ENCODE data around the gene NFKB2. TPM values are rescaled to one million over a fixed set of nuclear protein-coding genes. Genes with fewer than 3 reads are reported as not detected.

Gene NFKB2
- total and polyA plus RNA-seq, 2 donors (not counting 1 experiment from before 2014, with no cell fraction given) = 255 to 398 TPM

- H3K9me3 ChIP-seq (ENCODE audit: control extremely low read depth in 1 of 3, control insufficient read depth in 2 of 3, insufficient read depth in 1 of 3, low read length in 2 of 3) = no peaks in the 10 kb centered on the region
- no peak overlapping the region for H3K4me2 ChIP-seq (replicated peaks; ENCODE audit: low read depth, low read length, poor library complexity, severe bottlenecking)
- intact Hi-C loops (cut with micrococcal nuclease) = no loop called here
- H3K27me3 ChIP-seq (replicated peaks in 1 of 4; ENCODE audit: control extremely low read depth in 1 of 4, control insufficient read depth in 3 of 4, insufficient read depth in 4 of 4, low read length in 3 of 4) = no peaks in the 10 kb centered on the region
- H3K27ac Mint-ChIP-seq = no peak overlapping the region
- no peaks in the 10 kb centered on the region for H3K9me3 Mint-ChIP-seq (ENCODE audit: insufficient read depth)
- no peak for TF ChIP-seq CTCF (IDR thresholded peaks at IDR 0.05)
- TF ChIP-seq EZH2 (IDR thresholded peaks at IDR 0.05; ENCODE audit: borderline replicate concordance, insufficient read depth, low read depth, low read length, poor library complexity, severe bottlenecking) = no peak
- WGBS (ENCODE audit: insufficient coverage) = 96% methylated on average over 5 of the region's 5 CpGs
- peaks cover 30% of the 10 kb centered on the region for H3K79me2 ChIP-seq (ENCODE audit: control insufficient read depth, insufficient read depth, low read length)
- peaks cover 24% of the 10 kb centered on the region for H4K20me1 ChIP-seq (ENCODE audit: control insufficient read depth, insufficient read depth, low read length, poor library complexity, severe bottlenecking)
- H3K9ac ChIP-seq (ENCODE audit: low read length) = no peak overlapping the region
- no peaks in the 10 kb centered on the region for H3K27me3 Mint-ChIP-seq
- no peak overlapping the region for H3K4me3 Mint-ChIP-seq
- no peak overlapping the region for H2AFZ ChIP-seq (ENCODE audit: insufficient read depth, low read depth, low read length, poor library complexity, severe bottlenecking)
- DNase-seq (no peak), ATAC-seq (ENCODE audit: low read depth) (no peak)
- ChIA-PET POLR2A (no interaction called here), CTCF (interaction anchor here (0.6 to 8.8 kb wide), 8 partner anchors 11 to 191 kb away, joined by 3 to 108 read pairs (median 12); partner anchors contain the start of genes ACTR1A and FBXL15)
- H3K4me1 Mint-ChIP-seq = peaks cover 24% of the 10 kb centered on the region
- no peak overlapping the region for H3K4me3 ChIP-seq (ENCODE audit: control extremely low read depth in 1 of 5, extremely low read depth in 1 of 5, insufficient read depth in 1 of 5, low read depth in 2 of 5, low read length in 4 of 5)
- H3K36me3 ChIP-seq (replicated peaks in 1 of 2; ENCODE audit: control extremely low read depth in 1 of 2, control insufficient read depth in 1 of 2, extremely low read depth in 1 of 2, insufficient read depth in 2 of 2, low read length in 1 of 2) = peaks cover 0 to 9% of the 10 kb centered on the region in 2 experiments
- H3K4me1 ChIP-seq (ENCODE audit: control insufficient read depth in 2 of 2, insufficient read depth in 2 of 2, low read length in 2 of 2) = peaks cover 16 to 25% of the 10 kb centered on the region in 2 donors
- no peak overlapping the region for H3K27ac ChIP-seq (ENCODE audit: low read length in 2 of 2)
Observed at GRCh38 chr10:102392306-102392705, 3.2 kb upstream of the NFKB2 start.

GRCh38 chr10:102393411-102394078 is 2.0 kb upstream of the NFKB2 start:
- ATAC-seq (ENCODE audit: low read depth) = no peak
- no peak overlapping the region for H2AFZ ChIP-seq (ENCODE audit: insufficient read depth, low read depth, low read length, poor library complexity, severe bottlenecking)
- peaks cover 28 to 37% of the 10 kb centered on the region in 2 donors for H3K4me1 ChIP-seq (ENCODE audit: control insufficient read depth in 2 of 2, insufficient read depth in 2 of 2, low read length in 2 of 2)

More at GRCh38 chr10:102393411-102394078, 2.0 kb upstream of the NFKB2 start:
- H3K4me1 Mint-ChIP-seq = peaks cover 37% of the 10 kb centered on the region
- H3K27ac Mint-ChIP-seq = peak overlapping the region; percentile 99
- Histone ChIP-seq H3K9ac (ENCODE audit: low read length) (peak overlapping the region; percentile 96), H3K79me2 (ENCODE audit: control insufficient read depth, insufficient read depth, low read length) (peaks cover 41% of the 10 kb centered on the region), H3K4me3 (ENCODE audit: control extremely low read depth in 1 of 5, extremely low read depth in 1 of 5, insufficient read depth in 1 of 5, low read depth in 2 of 5, low read length in 4 of 5) (peak overlapping the region; percentile 39 to 100 (median 99)), H3K36me3 (replicated peaks in 1 of 2; ENCODE audit: control extremely low read depth in 1 of 2, control insufficient read depth in 1 of 2, extremely low read depth in 1 of 2, insufficient read depth in 2 of 2, low read length in 1 of 2) (peaks cover 0 to 22% of the 10 kb centered on the region in 2 experiments), H3K9me3 (ENCODE audit: control extremely low read depth in 1 of 3, control insufficient read depth in 2 of 3, insufficient read depth in 1 of 3, low read length in 2 of 3) (no peaks in the 10 kb centered on the region), H3K27ac (ENCODE audit: low read length in 2 of 2) (peak overlapping the region; percentile 98 to 100), H3K27me3 (replicated peaks in 1 of 4; ENCODE audit: control extremely low read depth in 1 of 4, control insufficient read depth in 3 of 4, insufficient read depth in 4 of 4, low read length in 3 of 4) (no peaks in the 10 kb centered on the region), H4K20me1 (ENCODE audit: control insufficient read depth, insufficient read depth, low read length, poor library complexity, severe bottlenecking) (peaks cover 35% of the 10 kb centered on the region), H3K4me2 (replicated peaks; ENCODE audit: low read depth, low read length, poor library complexity, severe bottlenecking) (peak overlapping the region; percentile 99)
- H3K27me3 Mint-ChIP-seq = no peaks in the 10 kb centered on the region
- no peak for TF ChIP-seq EZH2 (IDR thresholded peaks at IDR 0.05; ENCODE audit: borderline replicate concordance, insufficient read depth, low read depth, low read length, poor library complexity, severe bottlenecking)
- peak; percentile 93 for TF ChIP-seq CTCF (IDR thresholded peaks at IDR 0.05)
- POLR2A ChIA-PET = interaction anchor here (0.6 to 3.7 kb wide), 12 partner anchors 8 to 275 kb away, joined by 3 to 38 read pairs (median 4); partner anchors contain the start of genes C10orf95, CUEDC2 and FBXL15
- no peaks in the 10 kb centered on the region for H3K9me3 Mint-ChIP-seq (ENCODE audit: insufficient read depth)
- intact Hi-C loops (cut with micrococcal nuclease) = loop anchor here (1.0 to 2.0 kb wide), 8 partner anchors 28 to 190 kb away; partner anchors contain the start of genes GBF1 and SUFU
- CTCF ChIA-PET = interaction anchor here (0.6 to 8.8 kb wide), 21 partner anchors 9 to 283 kb away, joined by 3 to 108 read pairs (median 5); partner anchors contain the start of genes ACTR1A, C10orf95 and FBXL15
- 9% methylated on average over 18 of the region's 30 CpGs for WGBS (ENCODE audit: insufficient coverage)
- no peak for DNase-seq
- peak overlapping the region; percentile 95 for H3K4me3 Mint-ChIP-seq
